DMS153 (cell line): ENCODE measurements around the gene THAP9.

Experiments
- DNase-seq: peaks from one replicate; lab custom pipeline; 2025; lab: John Stamatoyannopoulos, UW

The THAP9 gene

GRCh38 chr4:82957045-82957444 is 56.5 kb downstream of the THAP9 start:
- no peak for DNase-seq

DNA sequence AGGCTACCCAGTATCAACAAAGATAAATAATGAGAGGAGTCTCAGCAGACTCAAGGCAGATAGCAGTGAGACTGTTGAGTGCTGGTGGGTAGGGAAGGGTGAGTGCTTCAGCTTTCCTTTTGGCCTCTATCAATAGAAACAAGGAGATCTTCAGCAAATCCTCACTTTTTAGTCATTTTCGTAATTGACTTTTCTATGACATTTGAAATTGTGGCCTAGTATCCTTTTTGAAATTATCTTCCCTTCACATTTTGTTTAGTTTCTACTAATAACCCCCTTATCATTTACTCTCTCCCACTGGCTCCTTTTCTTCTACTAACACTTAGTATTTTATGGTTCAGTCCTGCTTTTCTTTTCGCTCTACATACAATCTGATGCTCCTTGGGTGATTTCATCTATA is 65.2 kb downstream of the THAP9 start:
- no peak for DNase-seq

- no peak for DNase-seq
These were observed 68.4 kb downstream of the THAP9 start for GRCh38 chr4:82968972-82969371.

- no peak for DNase-seq
These were observed 68.9 kb downstream of the THAP9 start for GRCh38 chr4:82969414-82969813.
